ENCODE measurements around the gene SVIP.

SVIP gene, protein sequence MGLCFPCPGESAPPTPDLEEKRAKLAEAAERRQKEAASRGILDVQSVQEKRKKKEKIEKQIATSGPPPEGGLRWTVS

DNA sequence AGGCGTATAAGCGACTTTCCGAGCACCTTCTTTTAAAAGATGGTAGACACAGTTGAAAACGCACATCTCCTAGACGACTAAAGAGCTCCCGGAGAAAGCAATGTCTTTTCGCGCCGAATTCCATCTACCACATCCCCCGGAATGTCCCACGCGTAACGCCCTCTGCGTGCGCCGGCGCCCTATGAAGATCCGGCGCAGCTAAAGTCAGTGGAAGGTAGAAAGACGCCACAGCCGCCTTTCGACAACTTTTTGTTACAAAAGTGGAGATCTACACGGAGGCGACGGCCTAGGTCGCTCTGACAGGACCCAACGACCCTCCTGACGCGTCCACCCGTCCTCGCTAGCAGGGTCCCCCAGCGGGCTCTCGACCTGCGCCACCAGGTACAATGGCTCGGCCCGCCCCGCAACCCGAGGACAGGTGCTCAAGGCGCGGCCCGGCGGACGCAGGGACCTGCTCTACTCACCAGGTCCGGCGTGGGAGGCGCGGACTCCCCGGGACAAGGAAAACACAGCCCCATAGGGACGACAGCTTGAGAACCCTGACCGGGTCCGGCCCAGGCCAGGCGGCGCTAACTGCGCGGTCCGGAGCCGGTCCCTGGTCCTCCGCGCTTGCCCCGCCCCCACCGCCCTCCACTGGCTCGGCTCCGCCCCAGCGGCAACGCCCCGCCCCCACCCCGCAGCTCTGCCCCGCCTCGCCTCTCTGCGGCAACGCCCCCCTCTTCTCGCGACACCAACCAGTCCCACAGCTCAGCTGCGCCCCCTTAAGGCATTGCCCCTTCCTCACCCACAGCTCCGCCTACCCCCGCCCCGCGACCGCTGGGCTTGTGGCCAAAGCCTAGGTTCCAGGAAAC lies at the start of gene SVIP:
Gene SVIP, minus strand, starts transcription at position 571 of the 851 bp plus-strand sequence. Its CDS starts 53 bp downstream, at position 518.
- peak; percentile 82 for DNase-seq (ENCODE audit: low read depth, low spot score)

DNA sequence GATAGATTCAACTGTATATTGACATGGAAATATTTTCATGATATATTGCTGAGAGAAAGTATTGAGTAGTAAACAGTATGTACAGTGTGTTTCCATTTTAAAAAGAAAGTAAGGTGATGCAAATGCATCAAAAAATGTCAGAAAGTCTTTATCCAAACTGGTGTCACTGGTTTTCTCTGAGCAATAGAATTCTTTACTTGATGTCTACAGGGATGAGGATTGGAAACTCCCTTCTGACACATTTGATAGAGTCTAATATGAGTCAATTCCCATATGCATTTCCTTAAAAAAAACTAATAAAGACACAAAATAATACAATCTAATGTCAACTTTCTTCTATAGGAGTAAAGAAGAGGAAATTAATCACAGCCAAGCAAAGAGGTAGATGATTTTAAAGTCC lies 49.0 kb upstream of the SVIP start:
- no peak for DNase-seq (ENCODE audit: low read depth, low spot score)

DNA sequence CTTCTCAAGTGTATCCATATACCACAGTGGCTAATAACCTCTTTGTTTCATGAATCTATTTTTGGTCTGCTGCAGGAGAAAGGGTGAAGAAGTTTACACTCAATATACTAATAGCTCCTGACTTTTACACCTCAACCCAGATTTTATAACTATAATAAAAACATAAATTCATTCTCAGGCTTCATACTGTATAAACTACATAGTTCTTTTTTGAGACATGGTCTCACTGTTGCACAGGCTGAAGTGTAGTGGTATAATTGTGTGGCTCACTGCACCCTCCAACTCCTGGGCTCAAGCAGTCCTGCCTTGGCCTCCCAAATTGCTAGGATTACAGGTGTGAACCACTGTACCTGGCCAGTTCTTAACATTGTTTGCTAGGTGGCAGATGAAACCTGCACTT lies 48.4 kb upstream of the SVIP start:
- no peak for DNase-seq (ENCODE audit: low read depth, low spot score)

DNA sequence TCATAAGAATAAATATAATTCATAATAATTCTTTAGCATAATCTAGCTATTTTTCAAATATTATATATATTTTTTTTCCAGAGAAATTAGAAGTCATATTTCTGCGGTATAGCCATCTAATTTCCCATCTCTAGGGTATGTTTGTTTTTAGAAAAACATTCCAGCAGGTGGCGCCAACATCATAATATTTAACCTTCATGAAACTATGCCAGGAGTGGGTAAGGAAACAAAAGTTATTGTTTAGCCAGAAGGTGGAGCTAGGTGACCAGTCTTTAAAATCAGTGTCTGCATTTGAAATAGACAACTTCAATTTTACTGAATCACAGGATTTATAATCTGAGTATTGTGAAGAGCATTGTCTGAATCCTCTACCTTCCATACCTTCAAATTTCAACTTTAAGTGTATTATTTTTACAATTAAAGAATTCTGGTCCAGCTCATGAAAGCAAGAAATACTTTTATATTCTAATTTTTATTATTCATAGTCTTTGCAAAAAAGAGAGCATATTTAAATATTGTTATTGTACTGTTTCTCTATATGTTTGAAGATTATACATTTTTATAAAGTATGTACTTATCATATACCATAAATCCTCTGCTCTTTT lies 46.4 kb upstream of the SVIP start:
- peak; percentile 26 for DNase-seq (ENCODE audit: low read depth, low spot score)

DNA sequence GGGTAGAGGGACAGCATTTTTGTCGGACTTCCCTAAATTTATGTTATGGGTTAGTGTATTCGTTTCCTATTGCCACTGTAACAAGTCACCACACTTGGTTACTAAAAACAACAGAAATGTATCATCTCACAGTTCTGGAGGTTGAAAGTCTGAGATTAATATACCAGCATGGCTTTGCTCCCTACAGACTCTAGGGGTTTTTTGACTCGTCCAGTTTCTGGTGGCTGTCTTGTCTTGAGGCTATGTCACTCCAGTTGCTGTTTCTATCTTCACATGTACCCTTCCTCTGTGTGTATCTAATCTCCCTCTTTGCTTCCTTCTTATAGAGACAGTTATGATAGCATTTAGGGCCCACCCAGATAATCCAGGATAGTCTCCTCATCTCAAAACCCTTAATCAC lies 39.7 kb upstream of the SVIP start:
- no peak for DNase-seq (ENCODE audit: low read depth, low spot score)

DNA sequence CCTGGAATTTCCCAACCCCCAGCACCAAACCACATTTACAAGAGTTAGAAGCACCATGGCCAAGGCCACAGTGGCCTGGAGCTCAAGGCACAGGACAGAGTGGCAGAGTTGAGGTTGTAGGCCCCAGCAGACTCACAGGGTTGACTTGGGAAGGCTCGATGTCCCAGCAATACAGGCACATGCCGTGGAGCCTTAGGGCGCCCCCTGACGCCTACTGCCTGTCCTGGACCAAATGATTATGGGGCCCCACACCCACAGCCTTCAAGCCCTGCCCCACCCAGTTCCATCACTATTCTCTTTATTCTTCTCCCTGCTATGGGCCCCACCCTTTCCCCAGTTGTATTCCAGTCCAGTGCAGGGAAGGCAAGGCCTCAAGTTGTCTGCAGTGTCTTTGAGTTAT lies 30.6 kb upstream of the SVIP start, which contains the start of gene CCDC179:
Gene CCDC179, minus strand, starts transcription at position 234 of the 400 bp plus-strand sequence. Its CDS starts 53 bp downstream, at position 181.
- no peak for DNase-seq (ENCODE audit: low read depth, low spot score)

DNA sequence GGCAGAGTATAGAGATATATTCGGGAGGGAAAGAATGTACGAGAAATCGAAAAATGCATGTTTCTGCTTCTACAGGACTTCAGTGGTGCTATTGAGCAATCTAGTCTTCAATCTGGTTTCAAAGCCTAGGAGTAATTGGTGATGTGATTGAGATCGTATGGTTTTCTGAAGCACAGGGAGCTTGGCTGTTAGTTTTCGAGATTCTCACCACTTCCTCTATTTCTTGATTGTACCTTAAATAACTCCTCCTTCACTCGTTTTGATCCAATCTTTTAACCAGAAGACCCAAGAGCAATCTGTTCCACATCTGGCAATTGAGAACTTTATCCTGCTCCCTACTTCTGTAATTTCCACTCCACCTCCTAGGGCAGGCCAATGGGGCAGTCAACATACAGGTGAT lies 30.2 kb upstream of the SVIP start:
- no peak for DNase-seq (ENCODE audit: low read depth, low spot score)

DNA sequence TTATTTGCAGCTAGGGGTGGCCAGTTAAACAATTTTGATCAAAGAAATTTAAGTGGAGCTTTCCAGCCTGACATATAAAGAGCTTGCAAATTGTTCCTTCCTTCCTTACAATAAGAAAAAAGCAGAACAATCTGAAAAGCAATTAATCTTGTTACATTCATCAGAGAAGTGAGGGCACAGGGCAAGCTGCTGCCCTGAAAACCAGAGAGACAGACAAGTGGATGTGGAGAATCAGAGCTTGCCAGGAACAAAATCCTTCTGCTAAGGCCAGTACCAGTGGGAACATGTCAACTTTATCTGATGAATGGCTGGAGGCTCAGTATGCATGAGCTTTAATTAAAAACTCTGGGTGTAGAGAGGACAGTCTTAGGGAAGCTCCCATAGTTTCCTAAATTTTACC lies 21.9 kb upstream of the SVIP start:
- no peak for DNase-seq (ENCODE audit: low read depth, low spot score)

DNA sequence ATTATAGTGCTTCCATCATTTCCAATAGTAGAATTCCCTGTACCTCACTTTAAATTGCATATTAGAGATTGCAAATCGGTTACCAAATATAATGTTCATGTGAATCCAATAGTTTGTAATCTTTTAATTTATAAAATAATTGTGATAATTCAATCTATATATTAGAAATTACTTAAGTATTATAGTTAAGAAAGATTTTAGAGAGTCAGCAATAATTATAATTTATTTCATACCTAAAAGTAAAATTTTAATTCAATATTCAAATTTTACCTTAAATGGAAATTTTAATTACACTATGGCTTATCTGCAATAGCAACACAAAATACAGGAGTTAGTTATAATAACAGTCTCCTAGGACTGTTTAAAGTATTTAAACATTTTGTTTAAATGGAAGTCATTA lies 17.1 kb upstream of the SVIP start:
- no peak for DNase-seq (ENCODE audit: low read depth, low spot score)

DNA sequence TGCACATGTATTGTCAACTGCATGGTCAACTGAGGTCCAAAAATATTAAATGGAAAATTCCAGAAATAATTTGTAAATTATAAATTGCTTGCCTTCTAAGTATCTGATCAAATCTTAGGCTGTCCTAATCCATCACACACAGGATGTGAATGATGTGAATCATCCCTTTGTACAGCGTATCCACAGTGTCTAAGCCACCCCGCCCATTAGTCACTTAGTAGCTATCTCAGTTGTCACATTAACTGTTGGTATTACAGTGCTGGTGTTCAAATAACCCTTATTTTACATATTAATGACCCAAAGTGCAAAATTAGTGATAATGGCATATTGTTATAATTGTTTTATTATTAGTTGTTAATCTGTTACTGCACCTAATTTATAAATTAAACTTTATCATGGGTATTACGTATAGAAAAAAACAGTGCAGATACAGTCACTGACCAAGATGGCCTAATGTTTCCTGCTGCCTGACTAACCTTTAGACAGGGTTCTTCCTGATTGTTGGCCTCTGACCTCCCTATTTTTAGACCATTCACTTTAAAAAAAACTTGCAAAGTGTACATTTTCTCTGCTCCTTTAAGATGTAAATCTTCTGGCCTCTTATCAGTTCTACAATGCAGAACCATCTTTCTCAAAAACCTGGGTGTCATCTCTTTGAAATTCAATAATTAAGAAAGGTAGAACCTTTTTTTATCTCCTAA lies 2.9 kb upstream of the SVIP start:
- DNase-seq (ENCODE audit: low read depth, low spot score), result no peak

DNA sequence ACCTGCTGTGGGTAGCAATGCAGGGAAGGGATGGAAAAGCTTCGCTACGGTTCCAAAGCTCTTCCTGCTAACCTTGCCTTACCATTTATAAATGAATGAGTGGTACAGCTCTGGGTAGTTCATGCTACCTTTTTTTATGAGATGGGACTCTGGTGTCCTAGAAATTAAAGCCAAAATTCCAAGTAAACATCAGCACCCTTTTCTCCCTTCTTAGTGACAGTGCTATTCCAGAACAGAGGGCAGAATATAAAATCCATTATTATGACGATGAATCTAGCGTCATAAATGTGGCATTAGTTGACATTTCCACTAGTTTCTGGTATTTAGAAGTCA lies 447 bp upstream of the SVIP start:
- no peak for DNase-seq (ENCODE audit: low read depth, low spot score)

DNA sequence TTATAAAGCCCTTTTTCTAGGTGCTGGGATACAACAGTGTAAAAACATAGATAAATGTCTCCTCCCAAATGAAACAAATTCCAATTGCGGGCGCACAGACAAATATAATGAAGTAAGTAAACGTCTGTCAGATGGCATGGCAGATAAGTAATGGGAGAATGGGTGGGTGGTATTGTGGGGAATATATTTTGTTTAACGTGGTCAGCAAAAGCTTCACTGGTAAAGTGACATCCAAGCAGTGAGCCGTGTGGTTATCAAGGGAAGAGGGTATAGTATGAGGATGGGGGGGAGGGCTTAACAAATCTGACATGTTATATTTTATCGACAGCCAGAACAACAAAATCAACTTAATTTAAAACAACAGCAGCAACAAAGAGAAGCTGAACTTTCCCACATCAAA lies 1.2 kb downstream of the SVIP start:
- DNase-seq (ENCODE audit: low read depth, low spot score), result no peak

DNA sequence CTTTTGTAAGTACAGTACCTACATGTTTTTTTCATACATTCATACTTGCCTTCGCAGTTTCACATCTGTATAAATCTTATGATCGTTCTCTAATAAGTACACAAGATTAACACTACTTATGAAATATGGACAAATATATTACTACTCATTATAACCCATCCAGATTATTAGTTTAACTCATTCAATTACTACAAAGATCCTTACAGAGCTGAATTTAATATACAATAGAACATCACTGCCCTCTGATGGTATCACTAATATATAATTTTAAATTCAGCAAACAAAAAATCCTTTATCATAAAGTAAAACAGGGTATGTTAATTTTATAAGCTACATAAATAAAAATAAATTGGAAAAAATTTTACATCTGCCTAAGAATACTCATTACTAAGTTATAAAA lies 7.4 kb downstream of the SVIP start:
- DNase-seq (ENCODE audit: low read depth, low spot score), result no peak

DNA sequence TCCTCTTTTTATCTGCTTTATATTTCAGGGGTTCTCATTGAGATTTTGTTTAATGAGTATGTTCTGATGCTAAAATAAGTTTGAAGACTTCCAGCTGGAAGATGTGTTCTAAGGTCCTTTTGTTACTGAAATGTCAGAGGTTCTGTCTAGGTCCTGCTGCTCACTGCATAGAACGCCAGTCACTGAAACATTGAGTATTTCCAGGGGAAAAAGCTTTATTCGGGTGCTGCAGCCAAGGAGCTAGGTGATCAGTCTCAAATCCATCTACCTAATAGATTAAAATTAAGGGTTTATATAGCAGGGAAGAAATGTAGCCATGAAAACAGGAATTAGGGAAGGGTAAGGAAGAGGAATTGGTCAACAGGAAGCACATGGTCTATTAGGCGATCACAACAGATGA lies 19.7 kb downstream of the SVIP start:
- DNase-seq (ENCODE audit: low read depth, low spot score), result no peak

DNA sequence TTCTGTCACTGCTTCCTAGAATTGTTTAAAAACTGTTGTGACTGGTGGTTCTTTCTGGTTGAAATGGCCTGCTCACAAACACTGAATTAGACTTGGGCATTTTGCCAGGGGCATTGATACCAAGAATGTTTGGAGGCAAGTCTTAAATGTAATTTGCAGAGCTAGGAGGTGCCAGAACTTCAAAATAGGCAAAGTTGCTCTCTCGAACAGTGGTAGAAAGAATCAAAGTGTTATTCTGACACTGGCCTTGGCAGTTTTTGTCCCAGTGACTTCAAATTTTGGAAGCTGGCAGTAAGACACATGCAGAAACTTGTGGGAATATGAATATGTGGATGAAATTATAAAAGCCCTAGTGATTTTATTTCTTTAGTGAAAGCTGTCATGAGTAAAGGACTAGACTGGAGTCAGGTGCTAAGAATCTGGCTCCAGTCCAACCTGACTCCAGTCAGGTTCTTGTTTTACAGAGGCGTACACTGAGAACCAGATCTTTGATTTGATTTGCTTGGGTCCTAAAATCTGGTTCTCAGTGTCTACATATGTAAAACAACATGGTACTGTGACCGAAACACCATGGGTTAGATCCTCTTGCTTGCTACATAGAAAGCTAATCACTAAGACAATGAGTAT lies 20.9 kb downstream of the SVIP start:
- no peak for DNase-seq (ENCODE audit: low read depth, low spot score)

DNA sequence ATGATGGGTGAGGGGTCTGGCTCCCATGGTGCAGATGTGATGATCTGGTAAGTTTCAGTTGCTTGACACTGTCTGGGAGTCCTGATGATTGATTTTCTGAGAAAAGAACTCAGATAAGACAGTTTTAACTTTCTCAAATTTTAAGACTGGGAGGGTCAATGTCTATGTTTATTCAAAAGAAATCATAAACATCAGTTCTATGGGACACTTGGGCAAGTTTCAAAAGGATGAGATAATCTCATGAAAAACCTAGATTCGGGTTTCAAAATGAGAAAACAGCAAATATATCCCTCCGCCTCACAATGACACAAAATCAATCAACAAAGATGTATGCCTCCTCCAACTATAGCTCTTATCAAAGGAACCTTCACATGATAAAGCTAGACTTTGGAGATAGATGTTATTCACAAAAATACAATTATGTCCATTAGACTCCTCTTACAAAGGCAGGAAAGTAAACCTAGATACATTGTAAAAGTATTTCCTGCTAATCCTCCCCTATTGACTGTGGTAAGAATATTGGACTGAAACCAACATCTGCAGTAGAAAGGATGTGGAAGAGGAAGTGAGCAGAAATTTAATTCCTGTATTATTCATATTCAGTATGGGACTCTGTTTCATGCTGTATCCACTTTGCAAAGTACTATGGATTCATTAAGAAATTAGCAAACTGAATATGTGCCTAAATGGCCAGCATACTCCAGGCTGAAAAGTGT lies 21.6 kb downstream of the SVIP start:
- DNase-seq (ENCODE audit: low read depth, low spot score), result no peak

DNA sequence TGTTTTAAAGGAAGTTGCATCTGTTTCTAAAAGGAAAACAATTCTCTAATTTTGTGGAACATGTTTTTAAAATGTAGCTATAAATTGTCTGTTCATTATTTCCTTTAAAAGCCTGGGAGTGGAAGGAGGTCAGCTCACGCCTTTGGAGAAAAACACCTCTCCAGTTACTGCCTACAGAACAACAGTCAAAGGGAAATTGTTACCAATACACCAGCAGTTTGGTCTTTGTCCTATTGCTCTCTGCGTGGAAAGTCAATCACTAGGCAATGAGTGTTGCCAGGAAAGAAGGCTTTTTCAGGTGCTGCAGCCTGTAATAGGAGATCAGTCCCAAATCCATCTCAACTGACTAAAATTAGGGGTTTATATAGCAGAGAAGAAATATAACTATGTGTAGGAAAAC lies 22.2 kb downstream of the SVIP start:
- no peak for DNase-seq (ENCODE audit: low read depth, low spot score)

DNA sequence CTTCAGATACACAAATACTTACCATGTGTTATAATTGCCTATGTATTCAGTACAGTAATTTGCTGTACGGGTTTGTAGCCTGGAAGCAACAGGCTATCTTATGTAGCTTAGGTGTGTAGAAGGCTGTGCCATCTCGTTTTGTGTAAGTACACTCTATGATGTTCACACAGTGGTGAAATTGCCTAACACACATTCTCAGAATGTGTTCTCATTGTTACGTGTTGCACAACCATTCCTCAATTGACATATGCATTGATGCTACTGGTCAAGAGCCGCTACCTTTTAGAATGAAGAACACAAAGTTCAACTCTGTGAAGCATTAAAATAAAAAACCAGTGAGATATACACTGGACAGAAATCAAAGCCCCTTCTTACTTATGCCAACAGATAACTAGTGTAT lies 26.7 kb downstream of the SVIP start:
- DNase-seq (ENCODE audit: low read depth, low spot score), result no peak

DNA sequence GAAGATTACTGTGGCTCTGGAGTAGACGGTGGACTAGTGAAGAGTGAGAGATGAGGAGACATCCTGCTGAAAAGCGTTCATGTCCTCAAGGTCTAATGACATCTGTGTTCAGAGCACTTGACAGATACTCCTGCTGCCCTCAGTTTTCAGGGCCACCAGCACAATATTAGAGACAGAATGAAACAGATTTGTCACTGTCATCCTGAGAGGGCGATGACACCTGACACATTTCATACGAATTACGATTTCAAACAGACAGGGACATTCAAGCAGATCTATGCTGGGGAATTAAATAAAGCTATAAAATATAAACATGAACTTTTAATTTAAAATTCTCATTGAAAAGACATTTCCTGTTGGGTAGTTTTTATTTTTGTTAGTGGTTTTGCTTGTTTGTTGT lies 29.1 kb downstream of the SVIP start:
- no peak for DNase-seq (ENCODE audit: low read depth, low spot score)

DNA sequence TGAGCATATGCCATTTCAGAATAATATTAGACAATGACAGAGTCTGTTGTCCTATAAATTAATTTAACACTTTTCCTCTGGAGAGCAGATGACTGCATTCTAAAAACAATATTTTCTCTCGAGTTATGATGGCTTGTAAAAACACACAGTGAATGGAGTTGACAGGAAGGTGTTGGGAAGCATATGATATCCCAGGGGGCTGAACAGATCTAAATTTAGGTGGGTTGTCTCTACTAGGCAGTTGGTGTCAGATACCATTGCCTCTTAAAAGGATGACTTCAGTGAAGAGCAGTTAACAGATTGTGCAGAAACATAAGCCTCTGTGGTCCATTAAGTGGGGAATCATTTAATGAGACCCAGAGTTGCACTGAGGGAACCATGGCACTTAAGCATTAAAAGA lies 30.7 kb downstream of the SVIP start:
- no peak for DNase-seq (ENCODE audit: low read depth, low spot score)

DNA sequence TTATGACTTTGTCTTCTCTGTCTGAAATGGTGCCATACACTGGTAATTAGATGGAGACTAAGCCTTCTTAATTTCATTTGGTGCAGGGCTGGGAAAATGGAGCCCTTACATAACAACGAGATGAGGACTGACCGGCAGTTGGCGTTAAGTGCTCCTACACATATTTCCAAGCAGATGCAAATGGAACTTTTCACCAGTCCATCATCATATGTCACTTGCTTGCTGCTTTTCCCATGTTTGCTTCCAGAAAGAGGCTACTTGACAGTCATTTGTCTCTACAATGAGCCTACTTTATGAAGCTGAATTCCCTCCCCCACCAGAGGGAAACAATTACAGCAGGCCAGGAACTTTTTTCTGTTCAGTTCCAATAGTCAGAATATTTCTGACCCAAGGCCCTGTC lies 32.6 kb downstream of the SVIP start:
- DNase-seq (ENCODE audit: low read depth, low spot score), result no peak

DNA sequence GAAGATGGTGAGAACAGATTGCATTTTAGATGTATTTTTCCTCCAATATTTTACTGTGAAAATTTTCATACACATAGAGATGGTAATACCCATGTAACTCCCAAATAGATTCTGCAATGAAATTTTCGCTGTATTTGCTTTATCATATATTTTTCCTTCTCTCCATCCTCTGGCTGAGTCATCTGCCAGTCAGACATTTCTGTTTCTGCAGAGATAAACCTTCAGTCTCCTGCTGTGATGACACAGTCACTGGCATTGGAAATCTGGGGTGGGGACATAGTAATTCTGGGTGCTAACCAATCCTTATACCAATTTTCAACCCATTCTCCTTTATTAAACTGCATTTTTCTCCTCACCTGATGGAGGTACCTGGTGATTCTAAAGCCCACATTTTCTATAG lies 33.7 kb downstream of the SVIP start:
- DNase-seq (ENCODE audit: low read depth, low spot score), result no peak
